Ishikawa (cell line): ENCODE data around the gene ZBTB32.

Experiments
- CEBPB ChIP-seq: IDR thresholded peaks from 2 replicates; pipeline ENCODE4 v1.6.1; 2012
- CREB1 ChIP-seq: IDR thresholded peaks from 2 replicates; pipeline ENCODE4 v1.6.1; 2012; ENCODE audit warnings: low read depth
- EGR1 ChIP-seq: IDR thresholded peaks from 2 replicates; pipeline ENCODE4 v1.6.1; 2012
- EP300 ChIP-seq: IDR thresholded peaks from 2 replicates; pipeline ENCODE4 v1.6.1; 2012; ENCODE audit warnings: borderline replicate concordance
- FOXM1 ChIP-seq: IDR thresholded peaks from 2 replicates; pipeline ENCODE4 v1.6.1; 2012; ENCODE audit warnings: low read depth, borderline replicate concordance
- NFIC ChIP-seq: IDR thresholded peaks from 2 replicates; pipeline ENCODE4 v1.6.1; 2012
- RAD21 ChIP-seq: IDR thresholded peaks from 2 replicates; pipeline ENCODE4 v1.6.1; 2012; ENCODE audit warnings: low read depth
- TAF1 ChIP-seq: IDR thresholded peaks from 2 replicates; pipeline ENCODE4 v1.6.1; 2012; ENCODE audit warnings: low read depth, mild to moderate bottlenecking
- TCF12 ChIP-seq: IDR thresholded peaks from 2 replicates; pipeline ENCODE4 v1.6.1; 2012; ENCODE audit warnings: low read depth
- TEAD4 ChIP-seq: IDR thresholded peaks from 2 replicates; pipeline ENCODE4 v1.6.1; 2012
- YY1 ChIP-seq: IDR thresholded peaks from 2 replicates; pipeline ENCODE4 v1.6.1; 2012; ENCODE audit warnings: low read depth
- ZBTB7A ChIP-seq: IDR thresholded peaks from 2 replicates; pipeline ENCODE4 v1.6.1; 2012; ENCODE audit warnings: low read depth
- TF ChIP-seq, protein P1 (sequence below): IDR thresholded peaks from 2 replicates; pipeline ENCODE4 v1.6.1; 2012; ENCODE audit warnings: low read depth, mild to moderate bottlenecking
- TF ChIP-seq, protein P2 (sequence below): IDR thresholded peaks from 2 replicates; pipeline ENCODE4 v1.6.1; 2012
- TF ChIP-seq, protein P3 (sequence below): IDR thresholded peaks from 2 replicates; pipeline ENCODE4 v1.6.1; 2012

ZBTB32 gene

DNA sequence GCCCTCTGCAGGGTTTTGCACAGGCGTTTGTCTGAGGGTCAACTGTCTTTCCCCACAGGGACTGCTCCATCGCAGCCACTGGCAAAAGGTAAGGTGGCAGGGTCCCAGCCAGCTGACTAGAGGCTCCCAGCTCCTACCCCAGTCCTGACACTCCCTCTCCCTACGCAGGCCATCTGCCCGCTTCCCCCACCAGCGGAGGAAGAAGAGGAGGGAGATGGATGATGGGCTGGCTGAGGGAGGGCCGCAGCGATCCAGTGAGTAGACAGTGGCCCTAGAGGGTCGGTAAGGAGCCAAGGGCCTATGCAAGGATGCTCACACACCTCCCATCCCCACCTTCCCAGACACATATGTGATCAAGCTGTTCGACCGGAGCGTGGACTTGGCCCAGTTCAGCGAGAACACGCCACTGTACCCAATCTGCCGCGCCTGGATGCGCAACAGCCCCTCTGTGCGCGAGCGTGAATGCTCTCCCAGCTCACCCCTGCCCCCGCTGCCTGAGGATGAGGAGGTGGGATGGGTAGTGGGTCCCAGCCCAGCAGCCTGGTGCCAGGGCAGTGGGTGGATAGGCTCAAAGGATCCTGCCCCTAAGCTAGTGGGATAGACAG is 48.5 kb downstream of the ZBTB32 start:
- TF ChIP-seq FOXM1: no peak
- TF ChIP-seq, protein P1, sequence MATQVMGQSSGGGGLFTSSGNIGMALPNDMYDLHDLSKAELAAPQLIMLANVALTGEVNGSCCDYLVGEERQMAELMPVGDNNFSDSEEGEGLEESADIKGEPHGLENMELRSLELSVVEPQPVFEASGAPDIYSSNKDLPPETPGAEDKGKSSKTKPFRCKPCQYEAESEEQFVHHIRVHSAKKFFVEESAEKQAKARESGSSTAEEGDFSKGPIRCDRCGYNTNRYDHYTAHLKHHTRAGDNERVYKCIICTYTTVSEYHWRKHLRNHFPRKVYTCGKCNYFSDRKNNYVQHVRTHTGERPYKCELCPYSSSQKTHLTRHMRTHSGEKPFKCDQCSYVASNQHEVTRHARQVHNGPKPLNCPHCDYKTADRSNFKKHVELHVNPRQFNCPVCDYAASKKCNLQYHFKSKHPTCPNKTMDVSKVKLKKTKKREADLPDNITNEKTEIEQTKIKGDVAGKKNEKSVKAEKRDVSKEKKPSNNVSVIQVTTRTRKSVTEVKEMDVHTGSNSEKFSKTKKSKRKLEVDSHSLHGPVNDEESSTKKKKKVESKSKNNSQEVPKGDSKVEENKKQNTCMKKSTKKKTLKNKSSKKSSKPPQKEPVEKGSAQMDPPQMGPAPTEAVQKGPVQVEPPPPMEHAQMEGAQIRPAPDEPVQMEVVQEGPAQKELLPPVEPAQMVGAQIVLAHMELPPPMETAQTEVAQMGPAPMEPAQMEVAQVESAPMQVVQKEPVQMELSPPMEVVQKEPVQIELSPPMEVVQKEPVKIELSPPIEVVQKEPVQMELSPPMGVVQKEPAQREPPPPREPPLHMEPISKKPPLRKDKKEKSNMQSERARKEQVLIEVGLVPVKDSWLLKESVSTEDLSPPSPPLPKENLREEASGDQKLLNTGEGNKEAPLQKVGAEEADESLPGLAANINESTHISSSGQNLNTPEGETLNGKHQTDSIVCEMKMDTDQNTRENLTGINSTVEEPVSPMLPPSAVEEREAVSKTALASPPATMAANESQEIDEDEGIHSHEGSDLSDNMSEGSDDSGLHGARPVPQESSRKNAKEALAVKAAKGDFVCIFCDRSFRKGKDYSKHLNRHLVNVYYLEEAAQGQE: no peak
- TF ChIP-seq TCF12: no peak
- TF ChIP-seq CEBPB: no peak
- no peak for TF ChIP-seq RAD21
- TF ChIP-seq YY1: no peak
- TF ChIP-seq, protein P2, sequence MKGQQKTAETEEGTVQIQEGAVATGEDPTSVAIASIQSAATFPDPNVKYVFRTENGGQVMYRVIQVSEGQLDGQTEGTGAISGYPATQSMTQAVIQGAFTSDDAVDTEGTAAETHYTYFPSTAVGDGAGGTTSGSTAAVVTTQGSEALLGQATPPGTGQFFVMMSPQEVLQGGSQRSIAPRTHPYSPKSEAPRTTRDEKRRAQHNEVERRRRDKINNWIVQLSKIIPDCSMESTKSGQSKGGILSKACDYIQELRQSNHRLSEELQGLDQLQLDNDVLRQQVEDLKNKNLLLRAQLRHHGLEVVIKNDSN: no peak
- no peak for TF ChIP-seq CREB1
- no peak for TF ChIP-seq TEAD4

DNA sequence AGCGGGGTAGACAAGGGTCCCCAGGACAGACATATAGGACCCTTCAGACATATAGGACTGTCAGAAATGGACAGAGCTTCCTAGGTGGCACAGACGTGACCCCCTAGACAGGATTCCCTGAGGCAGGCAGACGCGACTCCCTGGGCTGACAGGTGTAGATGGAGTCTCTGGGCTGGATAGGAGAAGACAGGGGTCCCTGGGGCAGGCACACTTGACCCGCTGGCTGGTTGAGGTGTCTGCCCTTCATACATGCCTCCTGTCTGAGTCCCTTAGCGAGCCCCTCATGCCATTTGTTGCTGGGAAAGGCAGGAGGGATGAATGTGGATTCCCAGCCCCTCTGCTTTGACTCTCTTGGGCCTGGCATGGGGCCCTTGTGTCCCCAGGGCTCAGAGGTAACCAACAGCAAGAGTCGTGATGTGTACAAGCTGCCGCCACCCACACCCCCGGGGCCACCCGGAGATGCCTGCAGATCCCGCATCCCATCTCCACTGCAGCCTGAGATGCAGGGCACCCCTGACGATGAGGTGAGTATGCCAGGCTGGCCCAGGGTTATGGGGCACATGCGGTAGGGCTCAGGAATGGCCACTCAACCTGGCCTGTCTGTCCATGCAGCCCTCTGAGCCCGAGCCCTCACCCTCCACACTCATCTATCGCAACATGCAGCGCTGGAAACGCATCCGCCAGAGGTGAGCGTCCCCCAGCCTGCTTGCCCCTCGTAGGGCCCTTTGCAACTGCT is 49.4 kb downstream of the ZBTB32 start:
- TF ChIP-seq TCF12: no peak
- no peak for TF ChIP-seq CREB1
- no peak for TF ChIP-seq TAF1
- no peak for TF ChIP-seq FOXM1
- TF ChIP-seq CEBPB: no peak
- TF ChIP-seq TEAD4: no peak
- TF ChIP-seq, protein P1: no peak
- TF ChIP-seq NFIC: no peak
- TF ChIP-seq EGR1: no peak
- TF ChIP-seq RAD21: no peak
- TF ChIP-seq, protein P2: no peak
- TF ChIP-seq EP300: no peak
- TF ChIP-seq ZBTB7A: no peak
- TF ChIP-seq YY1: no peak
- TF ChIP-seq, protein P3, sequence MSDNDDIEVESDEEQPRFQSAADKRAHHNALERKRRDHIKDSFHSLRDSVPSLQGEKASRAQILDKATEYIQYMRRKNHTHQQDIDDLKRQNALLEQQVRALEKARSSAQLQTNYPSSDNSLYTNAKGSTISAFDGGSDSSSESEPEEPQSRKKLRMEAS: no peak

DNA sequence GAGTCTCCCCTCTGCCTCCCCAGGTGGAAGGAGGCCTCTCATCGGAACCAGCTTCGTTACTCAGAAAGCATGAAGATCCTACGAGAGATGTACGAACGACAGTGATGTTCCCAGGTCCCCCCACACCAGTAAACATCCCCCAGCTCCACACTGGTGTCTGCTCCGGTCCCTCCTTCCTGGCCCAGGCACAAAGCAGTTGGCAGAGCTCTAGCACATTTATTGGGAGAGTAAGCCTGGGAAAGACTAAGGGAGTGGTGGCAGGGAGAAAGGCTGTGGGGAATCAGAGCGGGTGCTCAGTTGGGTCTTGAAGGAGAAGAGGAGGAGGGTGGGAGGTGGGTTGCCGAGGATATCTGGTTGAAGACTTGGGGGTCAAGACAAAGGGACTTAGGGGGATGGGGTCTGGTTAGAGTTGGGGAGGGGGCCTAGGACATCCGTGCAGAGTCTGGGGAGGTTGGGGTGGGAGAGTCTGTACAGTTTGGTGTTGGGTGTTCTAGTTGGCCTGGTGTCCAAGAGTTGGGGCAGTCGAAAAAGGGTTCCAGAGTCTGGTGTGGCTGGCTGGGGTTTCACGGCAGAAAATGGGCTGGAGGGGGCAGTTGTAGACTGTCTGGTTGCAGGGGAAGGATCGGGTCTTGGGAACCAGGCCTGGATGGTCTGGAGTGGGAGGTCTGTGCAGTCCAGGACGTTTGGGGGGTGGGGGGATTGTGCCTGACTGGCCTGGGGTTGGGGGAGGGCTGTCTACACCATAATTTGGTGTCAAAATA is 50.2 kb downstream of the ZBTB32 start:
- TF ChIP-seq EP300: no peak
- TF ChIP-seq EGR1: no peak
- TF ChIP-seq TEAD4: no peak
- TF ChIP-seq, protein P1: no peak
- no peak for TF ChIP-seq TAF1
- no peak for TF ChIP-seq FOXM1
- TF ChIP-seq TCF12: no peak
- TF ChIP-seq RAD21: no peak
- no peak for TF ChIP-seq ZBTB7A

DNA sequence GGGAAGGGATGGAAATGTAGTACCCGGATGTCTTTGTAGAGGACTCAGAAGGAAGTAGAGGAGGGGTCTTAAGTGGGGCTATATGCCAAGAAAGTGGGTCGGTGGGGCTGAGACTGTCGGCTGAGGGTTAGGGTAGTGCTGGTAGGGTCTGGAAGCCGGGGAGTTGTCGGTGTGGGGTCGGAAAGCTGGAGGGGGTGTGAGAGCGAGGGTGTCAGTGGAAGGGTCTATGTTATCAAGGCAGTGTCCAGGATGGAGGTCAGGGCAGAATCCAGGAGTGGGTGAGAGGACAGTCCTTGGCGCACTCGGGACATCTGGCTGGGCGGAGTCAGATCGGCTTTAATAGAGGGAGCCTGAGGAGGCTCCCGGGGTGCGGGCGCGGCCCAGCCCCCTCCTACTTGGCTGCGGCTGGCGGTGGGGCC is 50.8 kb downstream of the ZBTB32 start:
- TF ChIP-seq CREB1: no peak
